Measurements from ENCODE around the gene INPP5E. TPM values are rescaled to one million over a fixed set of nuclear protein-coding genes. Genes with fewer than 3 reads are reported as not detected.
A peak's percentile ranks its signal among the peaks of the same experiment; 100 is the strongest.

INPP5E gene
- total and polyA plus RNA-seq, 2 experiments from 2014 or later, result 5.8 to 13.4 TPM

DNA sequence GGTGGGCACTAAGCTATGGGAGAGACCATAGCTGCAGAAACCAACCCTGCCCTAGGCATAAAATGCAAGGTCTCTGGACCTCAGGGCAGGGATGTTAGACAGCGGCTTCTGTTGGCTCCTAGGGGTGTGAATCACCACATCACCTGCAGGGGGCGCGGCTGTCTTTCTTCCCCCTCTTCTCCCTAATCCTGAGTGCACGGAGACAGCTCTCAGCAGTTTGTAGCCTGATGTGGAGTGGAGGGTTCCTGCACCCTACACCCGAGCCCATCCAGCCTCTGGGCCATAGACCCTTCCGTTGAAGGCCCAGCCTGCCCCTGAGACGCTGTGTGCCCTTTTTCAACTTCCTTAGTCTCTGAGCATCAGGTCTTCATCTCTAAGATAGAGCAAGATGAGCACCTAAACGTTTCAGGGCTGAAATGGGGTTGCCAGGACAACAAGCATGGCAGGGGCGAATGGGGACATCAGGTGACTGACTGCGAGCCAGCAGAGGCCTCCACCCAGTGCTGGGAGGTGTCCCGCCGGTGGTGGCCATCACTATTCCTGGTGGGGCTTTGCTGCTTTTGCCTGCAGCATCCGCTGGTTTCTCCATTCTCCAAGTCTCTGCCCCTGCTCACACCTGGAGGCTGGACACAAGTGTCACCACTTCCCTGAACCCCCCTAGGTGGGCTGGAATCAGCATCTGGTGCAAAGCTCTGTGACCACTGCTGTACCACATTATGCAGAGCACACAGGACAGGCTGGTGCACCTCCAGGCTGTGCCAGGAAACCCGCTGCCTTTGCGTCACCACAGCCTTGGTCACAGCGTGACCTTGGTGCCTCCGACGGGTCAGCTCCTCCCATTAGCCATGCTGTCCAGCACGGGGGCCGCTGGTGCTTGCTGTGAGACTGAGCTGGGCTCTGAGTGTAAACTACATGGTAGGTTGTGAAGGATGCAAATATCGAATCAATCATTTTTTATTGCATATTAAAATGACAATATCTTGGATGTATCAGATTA is 45.7 kb upstream of the INPP5E start:
- 0 out of 2 replicates have a peak, but pooled peaks cover 13% of the 10 kb centered on the region for H3F3A ChIP-seq (replicated peaks; ENCODE audit: low read depth)
- H2AFZ ChIP-seq, result no peak overlapping the region
- H3K36me3 ChIP-seq (ENCODE audit: insufficient read depth), result no peaks in the 10 kb centered on the region; the same call in 1 of the 2 replicates
- H3K4me3 Mint-ChIP-seq, result peak overlapping the region; percentile 66
- no peak overlapping the region; the same call in 1 of the 2 replicates for H3K27ac Mint-ChIP-seq
- H3K4me1 ChIP-seq (ENCODE audit: insufficient read depth), result peaks cover 9% of the 10 kb centered on the region
- DNase-seq (ENCODE audit: low spot score) (peak; percentile 90), ATAC-seq (peak; percentile 48)
- peaks cover 20% of the 10 kb centered on the region for H3K27me3 Mint-ChIP-seq (ENCODE audit: insufficient read depth, low read depth, poor library complexity)
- H3K27ac ChIP-seq (ENCODE audit: low read depth), result no peak overlapping the region
- H3K4me1 Mint-ChIP-seq, result peaks cover 8% of the 10 kb centered on the region
- H3K9me2 ChIP-seq (ENCODE audit: insufficient read depth), result no peaks in the 10 kb centered on the region
- TF ChIP-seq, protein P1, sequence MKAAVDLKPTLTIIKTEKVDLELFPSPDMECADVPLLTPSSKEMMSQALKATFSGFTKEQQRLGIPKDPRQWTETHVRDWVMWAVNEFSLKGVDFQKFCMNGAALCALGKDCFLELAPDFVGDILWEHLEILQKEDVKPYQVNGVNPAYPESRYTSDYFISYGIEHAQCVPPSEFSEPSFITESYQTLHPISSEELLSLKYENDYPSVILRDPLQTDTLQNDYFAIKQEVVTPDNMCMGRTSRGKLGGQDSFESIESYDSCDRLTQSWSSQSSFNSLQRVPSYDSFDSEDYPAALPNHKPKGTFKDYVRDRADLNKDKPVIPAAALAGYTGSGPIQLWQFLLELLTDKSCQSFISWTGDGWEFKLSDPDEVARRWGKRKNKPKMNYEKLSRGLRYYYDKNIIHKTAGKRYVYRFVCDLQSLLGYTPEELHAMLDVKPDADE (IDR thresholded peaks at IDR 0.05), result no peak
- TF ChIP-seq ZNF114 (CRISPR knock-in tag; IDR thresholded peaks at IDR 0.05), result no peak
- TF ChIP-seq, protein P2, sequence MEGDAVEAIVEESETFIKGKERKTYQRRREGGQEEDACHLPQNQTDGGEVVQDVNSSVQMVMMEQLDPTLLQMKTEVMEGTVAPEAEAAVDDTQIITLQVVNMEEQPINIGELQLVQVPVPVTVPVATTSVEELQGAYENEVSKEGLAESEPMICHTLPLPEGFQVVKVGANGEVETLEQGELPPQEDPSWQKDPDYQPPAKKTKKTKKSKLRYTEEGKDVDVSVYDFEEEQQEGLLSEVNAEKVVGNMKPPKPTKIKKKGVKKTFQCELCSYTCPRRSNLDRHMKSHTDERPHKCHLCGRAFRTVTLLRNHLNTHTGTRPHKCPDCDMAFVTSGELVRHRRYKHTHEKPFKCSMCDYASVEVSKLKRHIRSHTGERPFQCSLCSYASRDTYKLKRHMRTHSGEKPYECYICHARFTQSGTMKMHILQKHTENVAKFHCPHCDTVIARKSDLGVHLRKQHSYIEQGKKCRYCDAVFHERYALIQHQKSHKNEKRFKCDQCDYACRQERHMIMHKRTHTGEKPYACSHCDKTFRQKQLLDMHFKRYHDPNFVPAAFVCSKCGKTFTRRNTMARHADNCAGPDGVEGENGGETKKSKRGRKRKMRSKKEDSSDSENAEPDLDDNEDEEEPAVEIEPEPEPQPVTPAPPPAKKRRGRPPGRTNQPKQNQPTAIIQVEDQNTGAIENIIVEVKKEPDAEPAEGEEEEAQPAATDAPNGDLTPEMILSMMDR (conservative IDR thresholded peaks at IDR 0.05; ENCODE audit: low read depth in 2 of 2), result peak; percentile 79 to 90
- no peaks in the 10 kb centered on the region for H3K27me3 ChIP-seq (ENCODE audit: insufficient read depth)
- no peaks in the 10 kb centered on the region for H3K36me3 Mint-ChIP-seq (ENCODE audit: low read depth)
- no peak overlapping the region; the same call in 1 of the 2 replicates for H3K4me3 ChIP-seq
- H4K20me1 ChIP-seq (replicated peaks; ENCODE audit: insufficient read depth), result peaks cover 14% of the 10 kb centered on the region
- H3K9me3 Mint-ChIP-seq, result no peaks in the 10 kb centered on the region
- peak overlapping the region; percentile 94; the same call in 1 of the 2 replicates for H3K4me2 ChIP-seq
- H3K79me2 ChIP-seq (replicated peaks; ENCODE audit: insufficient read depth), result peaks cover 24% of the 10 kb centered on the region

- peaks cover 4% of the 10 kb centered on the region; the same call in 1 of the 3 replicates for H3K36me3 Mint-ChIP-seq (ENCODE audit: low read depth)
- no peaks in the 10 kb centered on the region for H3K27me3 ChIP-seq (ENCODE audit: insufficient read depth)
- H3K4me1 ChIP-seq (ENCODE audit: insufficient read depth), result peaks cover 9% of the 10 kb centered on the region
- H4K20me1 ChIP-seq (replicated peaks; ENCODE audit: insufficient read depth), result peaks cover 23% of the 10 kb centered on the region
- peaks cover 20% of the 10 kb centered on the region for H3K27me3 Mint-ChIP-seq (ENCODE audit: insufficient read depth, low read depth, poor library complexity)
- peaks cover 13% of the 10 kb centered on the region for H3K4me1 Mint-ChIP-seq
- no peaks in the 10 kb centered on the region; the same call in 1 of the 2 replicates for H3K36me3 ChIP-seq (ENCODE audit: insufficient read depth)
- no peak for DNase-seq (ENCODE audit: low spot score)
- 0 out of 2 replicates have a peak, but pooled peaks cover 13% of the 10 kb centered on the region for H3F3A ChIP-seq (replicated peaks; ENCODE audit: low read depth)
- peak overlapping the region; percentile 66 for H3K4me3 Mint-ChIP-seq
- no peaks in the 10 kb centered on the region for H3K9me3 Mint-ChIP-seq
- H3K9me2 ChIP-seq (ENCODE audit: insufficient read depth), result no peaks in the 10 kb centered on the region
- H3K27ac Mint-ChIP-seq, result no peak overlapping the region
- H3K4me3 ChIP-seq, result peak overlapping the region; percentile 88
- H3K79me2 ChIP-seq (replicated peaks; ENCODE audit: insufficient read depth), result peaks cover 34% of the 10 kb centered on the region
- H3K4me2 ChIP-seq, result peak overlapping the region; percentile 94
- H2AFZ ChIP-seq, result no peak overlapping the region
- H3K27ac ChIP-seq (ENCODE audit: low read depth), result no peak overlapping the region
- ATAC-seq, result no peak
- TF ChIP-seq CREB1 (CRISPR knock-in tag; IDR thresholded peaks at IDR 0.05; ENCODE audit: low read depth) (no peak), STAT1 (IDR thresholded peaks at IDR 0.05; ENCODE audit: unreplicated experiment) (no peak), ZNF331 (CRISPR knock-in tag; IDR thresholded peaks at IDR 0.05; ENCODE audit: low read depth) (no peak), ZNF114 (CRISPR knock-in tag; IDR thresholded peaks at IDR 0.05) (no peak), NANOG (IDR thresholded peaks at IDR 0.05; ENCODE audit: borderline replicate concordance) (no peak), JUNB (IDR thresholded peaks at IDR 0.05; ENCODE audit: unreplicated experiment) (no peak)
- TF ChIP-seq, protein P3, sequence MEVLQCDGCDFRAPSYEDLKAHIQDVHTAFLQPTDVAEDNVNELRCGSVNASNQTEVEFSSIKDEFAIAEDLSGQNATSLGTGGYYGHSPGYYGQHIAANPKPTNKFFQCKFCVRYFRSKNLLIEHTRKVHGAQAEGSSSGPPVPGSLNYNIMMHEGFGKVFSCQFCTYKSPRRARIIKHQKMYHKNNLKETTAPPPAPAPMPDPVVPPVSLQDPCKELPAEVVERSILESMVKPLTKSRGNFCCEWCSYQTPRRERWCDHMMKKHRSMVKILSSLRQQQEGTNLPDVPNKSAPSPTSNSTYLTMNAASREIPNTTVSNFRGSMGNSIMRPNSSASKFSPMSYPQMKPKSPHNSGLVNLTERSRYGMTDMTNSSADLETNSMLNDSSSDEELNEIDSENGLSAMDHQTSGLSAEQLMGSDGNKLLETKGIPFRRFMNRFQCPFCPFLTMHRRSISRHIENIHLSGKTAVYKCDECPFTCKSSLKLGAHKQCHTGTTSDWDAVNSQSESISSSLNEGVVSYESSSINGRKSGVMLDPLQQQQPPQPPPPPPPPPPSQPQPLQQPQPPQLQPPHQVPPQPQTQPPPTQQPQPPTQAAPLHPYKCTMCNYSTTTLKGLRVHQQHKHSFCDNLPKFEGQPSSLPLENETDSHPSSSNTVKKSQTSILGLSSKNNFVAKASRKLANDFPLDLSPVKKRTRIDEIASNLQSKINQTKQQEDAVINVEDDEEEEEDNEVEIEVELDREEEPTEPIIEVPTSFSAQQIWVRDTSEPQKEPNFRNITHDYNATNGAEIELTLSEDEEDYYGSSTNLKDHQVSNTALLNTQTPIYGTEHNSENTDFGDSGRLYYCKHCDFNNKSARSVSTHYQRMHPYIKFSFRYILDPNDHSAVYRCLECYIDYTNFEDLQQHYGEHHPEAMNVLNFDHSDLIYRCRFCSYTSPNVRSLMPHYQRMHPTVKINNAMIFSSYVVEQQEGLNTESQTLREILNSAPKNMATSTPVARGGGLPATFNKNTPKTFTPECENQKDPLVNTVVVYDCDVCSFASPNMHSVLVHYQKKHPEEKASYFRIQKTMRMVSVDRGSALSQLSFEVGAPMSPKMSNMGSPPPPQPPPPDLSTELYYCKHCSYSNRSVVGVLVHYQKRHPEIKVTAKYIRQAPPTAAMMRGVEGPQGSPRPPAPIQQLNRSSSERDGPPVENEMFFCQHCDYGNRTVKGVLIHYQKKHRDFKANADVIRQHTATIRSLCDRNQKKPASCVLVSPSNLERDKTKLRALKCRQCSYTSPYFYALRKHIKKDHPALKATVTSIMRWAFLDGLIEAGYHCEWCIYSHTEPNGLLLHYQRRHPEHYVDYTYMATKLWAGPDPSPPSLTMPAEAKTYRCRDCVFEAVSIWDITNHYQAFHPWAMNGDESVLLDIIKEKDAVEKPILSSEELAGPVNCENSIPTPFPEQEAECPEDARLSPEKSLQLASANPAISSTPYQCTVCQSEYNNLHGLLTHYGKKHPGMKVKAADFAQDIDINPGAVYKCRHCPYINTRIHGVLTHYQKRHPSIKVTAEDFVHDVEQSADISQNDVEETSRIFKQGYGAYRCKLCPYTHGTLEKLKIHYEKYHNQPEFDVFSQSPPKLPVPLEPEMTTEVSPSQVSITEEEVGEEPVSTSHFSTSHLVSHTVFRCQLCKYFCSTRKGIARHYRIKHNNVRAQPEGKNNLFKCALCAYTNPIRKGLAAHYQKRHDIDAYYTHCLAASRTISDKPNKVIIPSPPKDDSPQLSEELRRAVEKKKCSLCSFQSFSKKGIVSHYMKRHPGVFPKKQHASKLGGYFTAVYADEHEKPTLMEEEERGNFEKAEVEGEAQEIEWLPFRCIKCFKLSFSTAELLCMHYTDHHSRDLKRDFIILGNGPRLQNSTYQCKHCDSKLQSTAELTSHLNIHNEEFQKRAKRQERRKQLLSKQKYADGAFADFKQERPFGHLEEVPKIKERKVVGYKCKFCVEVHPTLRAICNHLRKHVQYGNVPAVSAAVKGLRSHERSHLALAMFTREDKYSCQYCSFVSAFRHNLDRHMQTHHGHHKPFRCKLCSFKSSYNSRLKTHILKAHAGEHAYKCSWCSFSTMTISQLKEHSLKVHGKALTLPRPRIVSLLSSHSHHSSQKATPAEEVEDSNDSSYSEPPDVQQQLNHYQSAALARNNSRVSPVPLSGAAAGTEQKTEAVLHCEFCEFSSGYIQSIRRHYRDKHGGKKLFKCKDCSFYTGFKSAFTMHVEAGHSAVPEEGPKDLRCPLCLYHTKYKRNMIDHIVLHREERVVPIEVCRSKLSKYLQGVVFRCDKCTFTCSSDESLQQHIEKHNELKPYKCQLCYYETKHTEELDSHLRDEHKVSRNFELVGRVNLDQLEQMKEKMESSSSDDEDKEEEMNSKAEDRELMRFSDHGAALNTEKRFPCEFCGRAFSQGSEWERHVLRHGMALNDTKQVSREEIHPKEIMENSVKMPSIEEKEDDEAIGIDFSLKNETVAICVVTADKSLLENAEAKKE (CRISPR knock-in tag; IDR thresholded peaks at IDR 0.05), result no peak
Measured at GRCh38 chr9:136484153-136485048, 44.8 kb upstream of the INPP5E start.
